ENCODE results near the gene IP6K1.
"Not testable (repeated sequence)": the region's sequence is repeated elsewhere in the genome, so short reads cannot be mapped to it uniquely, and the experiment has no call there.

The IP6K1 gene

DNA sequence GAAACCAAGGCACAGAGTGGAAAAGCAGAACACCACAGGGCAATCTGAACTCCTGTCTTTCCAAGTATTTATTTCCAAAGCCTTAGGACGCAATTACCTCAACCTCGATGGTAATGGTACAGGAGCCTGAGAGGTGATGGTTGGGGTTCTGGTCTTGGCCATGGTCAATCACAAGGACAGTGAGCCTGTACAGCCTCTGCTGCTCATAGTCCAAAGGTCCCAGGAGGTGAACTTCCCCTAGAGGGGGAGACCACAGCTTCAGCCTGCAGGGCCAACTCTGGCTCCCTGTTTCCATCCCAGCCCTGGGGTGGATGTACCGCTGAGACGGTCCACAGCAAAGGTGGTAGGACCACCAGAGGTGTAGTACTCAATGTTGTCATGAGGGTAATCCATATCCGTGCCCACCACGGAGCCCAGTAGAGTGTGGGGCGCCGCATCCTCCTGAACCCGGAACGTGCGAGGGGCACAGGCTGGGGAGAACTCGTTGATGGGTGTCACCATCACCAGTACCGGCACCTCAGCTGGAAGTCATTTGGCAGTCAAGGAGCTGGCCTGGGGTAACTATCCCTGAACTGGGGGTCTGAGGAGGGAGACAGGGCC, 7.2 kb upstream of the IP6K1 start:
- no peak for DNase-seq

- DNase-seq, result no peak
Observed at GRCh38 chr3:49792371-49793150, 6.2 kb upstream of the IP6K1 start.

DNA sequence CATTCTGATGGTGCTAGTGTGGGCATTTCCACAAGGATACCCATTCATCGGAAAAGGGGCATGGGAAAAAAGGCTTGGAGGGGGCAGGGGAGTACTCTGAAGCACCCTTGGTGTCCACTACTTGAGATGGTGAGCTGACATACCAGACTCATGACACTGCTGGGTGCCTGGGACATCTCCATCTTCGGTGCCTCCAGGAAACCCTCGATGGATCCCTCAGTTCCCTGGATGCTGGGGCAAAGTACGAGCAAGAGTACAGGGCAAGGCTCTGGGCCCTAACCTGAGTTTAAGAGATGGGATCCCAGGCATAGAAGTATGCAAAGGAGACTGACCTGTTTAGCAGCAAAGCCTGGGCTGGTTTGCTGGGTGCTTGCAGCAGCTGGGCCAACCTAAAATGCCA, 5.2 kb upstream of the IP6K1 start:
- DNase-seq, result no peak

DNA sequence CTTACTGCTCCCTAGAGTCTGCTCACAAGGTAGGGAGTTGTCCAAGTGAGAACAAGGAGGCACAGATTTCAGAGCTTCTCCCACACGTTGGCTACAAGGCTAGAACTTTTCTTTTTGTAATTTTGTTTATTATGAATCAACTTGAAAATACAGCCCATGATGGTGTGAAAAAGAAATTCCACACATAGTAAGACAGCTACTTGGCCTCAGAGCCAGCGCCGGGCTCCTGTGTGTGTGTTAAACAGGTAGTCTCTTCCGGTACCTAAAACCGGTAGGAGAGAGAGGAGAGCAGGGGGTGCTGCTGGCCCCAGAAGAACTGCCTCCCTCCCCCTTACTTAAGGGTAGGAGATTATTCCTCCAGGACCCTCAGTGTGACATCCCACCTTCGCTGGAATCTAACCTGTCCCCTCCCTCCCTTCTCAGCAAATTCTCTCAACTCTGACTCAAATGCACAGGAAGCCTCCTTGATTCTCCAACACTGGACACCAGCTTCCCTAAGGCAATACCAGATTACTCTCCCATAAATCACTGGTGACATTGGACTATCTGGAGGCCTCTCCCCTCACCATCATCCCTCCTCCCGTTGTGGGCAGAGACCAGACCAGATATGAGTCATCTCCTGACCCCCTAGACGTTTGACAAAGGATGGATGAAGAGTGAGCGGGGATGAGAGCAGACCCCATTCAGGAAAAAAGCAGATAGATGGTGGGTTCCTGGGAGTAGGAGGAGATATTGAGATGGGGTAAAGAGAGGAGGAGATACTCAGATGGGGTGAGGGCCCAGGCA, 4.5 kb upstream of the IP6K1 start:
- DNase-seq, result no peak

- DNase-seq, result no peak
Observed at GRCh38 chr3:49788056-49788455, 1.7 kb upstream of the IP6K1 start.

- no peak for DNase-seq
Observed at GRCh38 chr3:49787536-49787935, 1.2 kb upstream of the IP6K1 start.

- DNase-seq, result no peak
Observed at GRCh38 chr3:49787182-49787464, 781 bp upstream of the IP6K1 start.

DNA sequence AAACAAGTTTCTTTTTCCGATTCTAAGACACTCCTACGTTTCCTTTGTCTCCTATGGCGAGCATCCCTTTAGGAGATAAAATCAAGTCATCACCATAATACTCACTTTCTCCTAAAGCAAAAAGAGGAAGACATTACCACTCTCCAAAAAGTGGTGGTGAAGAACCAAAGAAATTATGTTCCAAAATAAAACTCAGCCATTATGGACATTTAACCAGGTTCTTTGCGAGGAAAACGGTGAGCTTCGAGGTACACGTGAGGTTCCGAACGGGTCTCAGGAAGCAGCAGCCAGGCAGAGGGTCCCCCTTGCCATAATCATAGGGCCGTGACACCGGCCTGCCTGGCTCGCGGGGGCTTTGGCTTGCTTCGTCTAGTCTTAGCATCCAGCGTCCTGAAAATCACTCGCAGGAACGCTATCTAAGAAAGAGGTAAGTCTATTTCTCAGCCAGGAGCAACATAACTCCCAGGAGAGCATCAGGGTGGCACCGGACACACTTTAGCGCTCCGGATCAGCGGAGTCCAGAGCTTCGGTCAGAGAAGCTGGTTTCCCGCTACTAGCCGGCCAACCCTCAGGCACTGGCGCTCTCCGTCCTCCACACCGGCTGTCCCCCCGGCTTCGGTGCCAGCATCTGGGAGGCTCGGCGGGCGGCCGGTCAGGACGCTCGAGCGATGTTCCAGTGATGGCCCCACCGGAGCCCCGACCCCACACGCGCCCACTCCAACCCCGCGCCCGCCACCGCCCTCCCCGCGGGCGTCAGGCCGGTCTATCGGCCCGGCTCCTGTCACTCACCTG, 581 bp downstream of the IP6K1 start:
- DNase-seq, result peak; percentile 48

GRCh38 chr3:49782277-49782676, 4.1 kb downstream of the IP6K1 start:
- DNase-seq, result not testable (repeated sequence)

DNA sequence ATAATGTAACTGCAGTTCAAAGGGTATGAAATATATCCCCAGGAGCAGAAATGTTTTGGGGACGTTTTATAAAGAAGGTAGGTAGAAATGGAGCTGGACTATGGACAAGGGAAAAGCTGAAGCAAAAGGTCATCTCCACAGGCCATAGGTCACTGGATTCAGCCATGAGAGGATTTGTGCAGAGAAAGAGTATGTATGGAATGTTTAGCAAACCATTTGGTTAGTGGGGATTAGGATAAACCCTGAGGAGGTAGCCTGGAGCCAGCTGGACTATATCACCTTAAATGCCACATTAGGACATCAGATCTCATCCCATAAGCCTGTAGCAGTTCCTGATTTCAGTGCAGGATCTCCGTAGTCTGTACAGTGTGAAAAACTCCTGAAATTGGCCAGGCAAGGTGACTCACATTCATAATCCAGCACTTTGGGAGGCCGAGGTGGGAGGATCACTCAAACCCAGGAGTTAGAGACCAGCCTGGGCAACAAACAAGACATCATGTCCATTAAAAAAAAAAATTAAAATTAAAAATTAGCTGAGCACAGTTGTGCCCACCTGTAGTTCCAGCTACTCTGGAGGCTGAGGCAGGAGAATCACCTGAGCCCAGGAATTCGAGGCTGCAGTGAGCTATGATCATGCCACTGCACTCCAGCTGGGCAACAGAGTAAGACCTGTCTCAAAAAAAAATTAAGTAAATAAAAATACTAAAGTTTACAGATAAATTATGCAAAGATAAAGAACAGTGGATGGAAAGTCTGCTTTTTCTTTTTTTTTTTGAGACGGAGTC, 4.7 kb downstream of the IP6K1 start:
- DNase-seq, result no peak

GRCh38 chr3:49780975-49781365, 5.4 kb downstream of the IP6K1 start:
- not testable (repeated sequence) for DNase-seq

DNA sequence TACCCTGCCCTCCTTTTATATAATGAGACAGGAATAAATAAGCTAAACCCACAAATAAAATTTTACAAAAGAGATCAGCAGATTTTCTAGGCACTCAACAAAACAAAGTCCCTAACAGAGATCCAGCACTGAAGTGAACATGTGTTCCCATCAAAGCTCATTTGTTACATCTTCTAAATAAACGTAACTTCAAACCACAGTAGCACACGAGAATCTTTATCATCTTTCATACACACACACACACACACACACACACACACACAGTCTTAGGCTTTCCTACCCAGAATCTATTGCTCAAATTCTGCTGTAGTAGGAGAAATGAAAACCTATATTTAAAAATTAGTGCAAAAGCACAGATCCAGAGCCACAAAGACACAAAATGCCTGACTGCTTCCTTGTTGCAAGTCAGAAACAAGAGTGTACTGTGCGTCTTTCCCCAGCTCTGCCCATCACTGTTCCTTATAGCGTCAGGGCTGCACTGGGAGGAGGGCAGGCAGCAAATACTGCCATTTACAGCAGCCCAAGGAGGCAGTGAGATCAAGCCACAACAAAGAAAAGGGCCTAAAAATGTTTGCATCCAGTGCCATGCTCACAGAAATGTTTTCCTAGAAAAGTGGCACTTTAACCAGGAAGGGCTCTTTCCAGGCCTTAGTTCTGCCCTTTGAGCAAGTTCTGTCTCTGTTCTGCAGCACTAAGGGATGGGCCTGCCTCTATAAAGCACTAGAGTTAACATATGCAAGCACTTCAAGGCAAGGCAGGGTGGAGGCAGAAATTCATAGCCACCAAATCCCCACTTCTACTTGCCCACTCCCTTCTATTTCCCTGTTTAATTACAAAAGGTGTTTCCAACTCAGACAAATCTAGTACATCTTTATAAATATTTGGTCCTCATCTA, 6.0 kb downstream of the IP6K1 start:
- DNase-seq, result peak; percentile 12

DNA sequence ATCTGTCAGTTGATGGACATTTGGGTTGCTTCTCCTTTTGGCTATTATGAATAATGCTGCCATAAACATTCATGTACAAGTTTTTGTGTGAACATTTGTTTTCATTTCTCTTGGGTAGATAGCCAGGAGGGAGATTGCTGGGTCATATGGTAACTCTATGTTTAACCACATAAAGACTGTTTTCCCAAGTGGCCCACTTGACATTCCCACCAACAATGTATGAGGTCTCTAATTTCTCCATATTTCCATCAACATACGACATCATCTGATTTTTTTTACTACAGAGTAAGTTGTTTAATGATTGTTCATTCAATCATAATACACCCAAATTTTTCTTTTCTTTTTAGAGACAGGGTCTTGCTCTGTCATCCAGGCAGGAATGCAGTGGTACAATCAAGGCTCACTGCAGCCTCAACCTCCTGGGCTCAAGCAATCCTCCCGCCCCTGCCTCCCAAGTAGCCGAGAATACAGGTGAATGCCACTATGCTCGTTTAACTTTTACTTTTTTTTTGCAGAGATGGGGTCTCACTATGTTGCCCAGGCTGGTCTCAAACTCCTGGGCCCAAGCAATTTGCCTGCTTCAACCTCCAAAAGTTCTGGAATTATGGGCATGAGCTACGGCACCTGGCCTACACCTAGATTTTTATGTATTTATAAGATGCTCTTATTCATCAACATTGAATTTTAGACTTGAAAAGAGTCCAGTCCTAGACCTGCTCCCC, 6.8 kb downstream of the IP6K1 start:
- no peak for DNase-seq

DNA sequence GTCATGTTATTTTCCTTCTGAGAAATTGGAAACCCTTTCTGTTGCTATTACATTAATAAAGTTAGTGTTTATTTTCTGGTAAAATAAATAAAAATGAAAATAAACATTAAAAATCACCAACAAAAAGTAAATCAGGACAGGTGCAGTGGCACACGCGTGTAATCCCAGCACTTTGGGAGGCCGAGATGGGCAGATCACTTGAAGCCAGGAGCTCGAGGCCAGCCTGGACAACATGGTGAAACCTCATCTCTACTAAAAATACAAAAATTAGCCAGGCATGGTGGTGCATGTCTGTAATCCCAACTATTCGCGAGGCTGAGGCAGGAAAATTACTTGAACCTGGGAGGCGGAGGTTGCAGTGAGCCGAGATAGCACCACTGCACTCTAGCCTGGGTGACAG, 10.2 kb downstream of the IP6K1 start:
- not testable (repeated sequence) for DNase-seq

GRCh38 chr3:49775538-49775937, 10.8 kb downstream of the IP6K1 start:
- DNase-seq, result peak; percentile 72

DNA sequence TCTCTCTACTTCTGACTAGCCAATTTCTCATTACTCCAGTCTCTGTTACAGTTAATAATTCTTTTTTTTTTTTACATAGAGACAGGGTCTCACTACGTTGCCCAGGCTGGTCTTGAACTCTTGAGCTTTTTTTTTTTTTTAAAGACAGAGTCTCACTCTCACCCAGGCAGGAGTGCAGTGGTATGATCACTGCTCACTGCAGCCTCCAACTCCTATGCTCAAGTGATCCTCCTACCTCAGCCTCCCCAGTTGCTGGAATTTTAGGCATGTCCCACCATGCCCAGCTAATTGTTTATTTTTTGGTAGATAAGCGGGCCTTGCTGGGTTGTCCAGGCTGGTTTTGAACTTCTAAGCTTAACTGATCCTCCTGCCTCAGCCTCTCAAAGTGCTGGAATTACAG, 13.6 kb downstream of the IP6K1 start:
- no peak for DNase-seq

GRCh38 chr3:49771340-49771938, 14.9 kb downstream of the IP6K1 start:
- no peak for DNase-seq

- DNase-seq, result no peak
Observed at GRCh38 chr3:49769926-49770325, 16.4 kb downstream of the IP6K1 start.

DNA sequence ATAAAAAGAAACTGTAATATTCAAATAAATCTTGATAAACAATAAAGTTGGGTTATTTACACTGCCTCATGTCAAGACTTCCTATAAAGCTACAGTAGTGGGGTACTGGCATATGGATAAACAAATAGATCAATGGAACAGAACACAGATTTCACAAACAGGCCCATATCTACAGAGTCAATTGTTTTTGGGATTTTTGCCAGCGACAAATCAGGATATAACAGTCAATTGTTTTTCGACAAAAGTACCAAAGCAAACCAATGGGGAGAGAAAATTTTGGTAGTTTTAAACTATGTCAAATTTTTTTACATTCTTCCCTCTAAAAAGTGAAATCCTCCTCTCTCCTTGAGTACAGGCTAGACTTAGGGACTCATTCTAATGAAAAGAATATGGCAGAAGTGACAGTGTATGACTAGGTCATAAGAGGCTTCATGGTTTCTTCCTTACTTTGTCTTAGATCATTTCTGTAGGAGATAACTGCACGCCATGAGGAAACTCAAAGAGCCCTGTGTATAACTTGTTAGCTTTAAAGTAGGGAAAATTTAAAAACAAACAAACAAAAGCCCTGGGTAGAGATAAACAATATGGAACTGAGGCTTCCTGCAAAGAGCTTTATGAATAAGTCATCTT, 16.9 kb downstream of the IP6K1 start:
- no peak for DNase-seq

DNA sequence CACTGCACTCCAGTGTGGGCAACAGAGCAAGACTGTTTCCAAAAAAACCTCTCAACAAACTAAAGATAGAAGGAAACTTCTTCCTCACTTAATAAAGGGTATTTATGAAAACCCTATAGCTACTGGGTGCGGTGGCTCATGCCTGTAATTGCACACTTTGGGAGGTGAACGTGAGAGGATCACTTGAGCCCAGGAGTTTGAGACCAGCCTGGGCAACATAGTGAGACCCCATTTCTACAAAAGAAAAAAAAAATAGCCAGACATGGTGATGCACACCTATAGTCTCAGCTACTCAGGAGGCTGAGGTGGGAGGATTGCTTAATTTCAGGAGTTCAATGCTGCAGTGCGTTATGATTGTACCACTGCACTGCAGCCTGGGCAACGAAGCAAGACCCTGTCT, 22.4 kb downstream of the IP6K1 start:
- DNase-seq, result no peak

All from midbrain (tissue), 1 donor.